Dendritic cell treated with granulocyte-macrophage colony-stimulating factor and Interleukin-4, amounts not matched to agents 40 ng/mL and 50 ng/mL, for 4 days (primary cell): ENCODE measurements around the gene PLEKHA4.
A peak's percentile ranks its signal among the peaks of the same experiment; 100 is the strongest.
"Not testable (repeated sequence)": the region's sequence is repeated elsewhere in the genome, so short reads cannot be mapped to it uniquely, and the experiment has no call there.

ENCODE experiments used
- H3K27ac Mint-ChIP-seq: one replicate; pipeline ENCODE4 v1.8.0; 2022; ENCODE audit warnings: mild to moderate bottlenecking, mixed read lengths
- H3K27me3 Mint-ChIP-seq: one replicate; pipeline ENCODE4 v1.8.0; 2022; ENCODE audit warnings: mild to moderate bottlenecking, mixed read lengths
- H3K36me3 Mint-ChIP-seq: one replicate; pipeline ENCODE4 v1.8.0; 2022; ENCODE audit warnings: low read depth, mixed read lengths
- H3K4me1 Mint-ChIP-seq: one replicate; pipeline ENCODE4 v1.8.0; 2022; ENCODE audit warnings: low read depth, mixed read lengths
- H3K4me3 Mint-ChIP-seq: one replicate; pipeline ENCODE4 v1.8.0; 2022; ENCODE audit warnings: mild to moderate bottlenecking, moderate library complexity, mixed read lengths
- H3K9me3 Mint-ChIP-seq: one replicate; pipeline ENCODE4 v1.8.0; 2022; ENCODE audit warnings: mixed read lengths
- intact Hi-C: fragments of 100-400 bp; cut with micrococcal nuclease; formaldehyde crosslinking; loops from one replicate; pipeline ENCODE4 v1.15.0; 2022

Gene PLEKHA4

DNA sequence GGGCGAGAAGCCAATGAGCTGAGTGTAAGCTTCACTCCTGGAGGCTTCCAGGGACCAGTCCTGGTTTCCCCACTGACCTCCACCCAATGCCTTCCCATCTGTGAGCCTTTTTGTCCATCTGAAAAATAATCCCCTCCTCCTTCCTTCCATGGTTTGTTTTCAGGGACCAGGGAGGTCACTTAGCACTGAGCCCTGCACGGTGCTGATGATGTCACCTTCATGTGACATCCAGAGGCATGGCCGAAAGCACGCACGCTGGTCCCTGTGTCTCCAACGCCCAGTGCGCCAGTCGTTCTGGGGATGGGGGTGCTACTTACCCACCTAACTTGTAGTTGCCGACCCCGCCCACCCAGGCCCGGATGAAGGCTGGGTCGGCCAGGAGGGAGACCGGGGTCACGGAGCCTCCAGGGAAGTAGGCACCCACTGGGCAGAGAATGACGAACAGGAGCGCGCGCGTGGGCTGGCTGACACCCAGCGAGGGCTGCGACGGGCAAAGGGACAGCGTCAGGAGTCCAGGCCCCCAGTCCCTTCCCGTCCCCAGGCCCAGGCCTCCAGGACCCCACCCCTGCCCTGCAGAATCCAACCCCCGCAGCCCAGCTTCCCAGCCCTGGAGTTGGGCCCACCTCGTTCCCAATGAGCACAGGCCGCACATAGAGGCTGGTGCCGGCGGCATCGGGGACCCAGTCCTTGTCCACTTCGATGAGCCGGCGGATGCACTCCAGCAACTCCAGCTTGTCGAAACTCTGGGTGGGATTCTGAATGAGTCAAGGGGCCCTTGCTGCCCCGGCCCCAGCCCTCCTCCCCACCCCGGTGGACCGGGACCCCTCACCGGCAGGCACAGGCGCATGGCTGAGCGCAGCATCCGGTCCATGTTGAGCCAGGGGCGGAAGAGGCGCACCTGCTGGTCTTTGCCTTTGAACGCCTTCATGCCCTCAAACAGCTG is 68.8 kb downstream of the PLEKHA4 start:
- intact Hi-C loops = no loop called here
- Mint-ChIP-seq H3K27ac (peak overlapping the region; percentile 25), H3K9me3 (no peaks in the 10 kb centered on the region), H3K4me3 (no peak overlapping the region), H3K27me3 (no peaks in the 10 kb centered on the region), H3K4me1 (peaks cover 10% of the 10 kb centered on the region), H3K36me3 (peaks cover 30% of the 10 kb centered on the region)

DNA sequence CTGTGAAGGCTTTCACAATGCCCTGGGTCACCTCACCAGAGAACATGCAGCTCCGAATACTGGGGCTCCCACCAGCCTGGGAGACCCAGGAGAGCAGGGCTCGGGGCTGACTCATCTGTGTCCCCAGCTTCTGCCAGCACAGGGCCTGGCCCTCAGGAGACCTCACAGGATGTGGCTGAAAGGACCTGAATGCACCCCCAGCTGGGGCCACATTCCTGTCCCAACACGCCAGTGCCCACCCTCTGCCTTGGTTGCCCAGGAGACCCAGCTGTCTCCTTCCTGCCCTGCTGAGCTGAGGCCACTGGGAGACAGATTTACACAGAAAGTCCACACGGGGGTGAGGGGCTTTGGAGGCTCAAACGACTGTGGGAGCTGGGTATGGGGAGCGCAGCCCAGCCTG is 69.5 kb downstream of the PLEKHA4 start:
- intact Hi-C loops = no loop called here
- H3K9me3 Mint-ChIP-seq = no peaks in the 10 kb centered on the region
- peak overlapping the region; percentile 25 for H3K27ac Mint-ChIP-seq
- no peaks in the 10 kb centered on the region for H3K27me3 Mint-ChIP-seq
- peaks cover 14% of the 10 kb centered on the region for H3K4me1 Mint-ChIP-seq
- peaks cover 28% of the 10 kb centered on the region for H3K36me3 Mint-ChIP-seq
- no peak overlapping the region for H3K4me3 Mint-ChIP-seq

DNA sequence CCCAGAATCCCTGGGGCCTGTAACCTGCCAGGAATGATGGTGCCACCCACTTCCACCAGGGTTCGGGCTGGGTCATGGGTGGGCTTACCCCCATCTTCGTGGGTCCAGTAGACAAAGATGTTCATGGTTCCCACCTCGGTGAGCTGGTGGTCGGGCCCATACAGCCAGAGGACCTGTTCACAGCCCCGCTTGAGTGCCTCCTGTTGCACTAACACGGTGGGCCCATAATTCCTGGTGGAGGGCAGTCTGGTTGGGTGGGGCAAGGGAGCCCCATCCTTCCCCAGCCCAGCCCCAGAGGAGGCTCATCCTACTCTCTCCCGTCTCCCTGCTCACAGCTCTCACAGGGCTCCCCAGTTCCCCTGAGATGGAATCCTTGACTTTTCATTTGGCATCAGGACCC is 71.3 kb downstream of the PLEKHA4 start:
- no peak overlapping the region for H3K4me3 Mint-ChIP-seq
- no peaks in the 10 kb centered on the region for H3K27me3 Mint-ChIP-seq
- no peaks in the 10 kb centered on the region for H3K9me3 Mint-ChIP-seq
- H3K4me1 Mint-ChIP-seq = peaks cover 14% of the 10 kb centered on the region
- intact Hi-C loops = no loop called here
- no peak overlapping the region for H3K27ac Mint-ChIP-seq
- peaks cover 28% of the 10 kb centered on the region for H3K36me3 Mint-ChIP-seq

DNA sequence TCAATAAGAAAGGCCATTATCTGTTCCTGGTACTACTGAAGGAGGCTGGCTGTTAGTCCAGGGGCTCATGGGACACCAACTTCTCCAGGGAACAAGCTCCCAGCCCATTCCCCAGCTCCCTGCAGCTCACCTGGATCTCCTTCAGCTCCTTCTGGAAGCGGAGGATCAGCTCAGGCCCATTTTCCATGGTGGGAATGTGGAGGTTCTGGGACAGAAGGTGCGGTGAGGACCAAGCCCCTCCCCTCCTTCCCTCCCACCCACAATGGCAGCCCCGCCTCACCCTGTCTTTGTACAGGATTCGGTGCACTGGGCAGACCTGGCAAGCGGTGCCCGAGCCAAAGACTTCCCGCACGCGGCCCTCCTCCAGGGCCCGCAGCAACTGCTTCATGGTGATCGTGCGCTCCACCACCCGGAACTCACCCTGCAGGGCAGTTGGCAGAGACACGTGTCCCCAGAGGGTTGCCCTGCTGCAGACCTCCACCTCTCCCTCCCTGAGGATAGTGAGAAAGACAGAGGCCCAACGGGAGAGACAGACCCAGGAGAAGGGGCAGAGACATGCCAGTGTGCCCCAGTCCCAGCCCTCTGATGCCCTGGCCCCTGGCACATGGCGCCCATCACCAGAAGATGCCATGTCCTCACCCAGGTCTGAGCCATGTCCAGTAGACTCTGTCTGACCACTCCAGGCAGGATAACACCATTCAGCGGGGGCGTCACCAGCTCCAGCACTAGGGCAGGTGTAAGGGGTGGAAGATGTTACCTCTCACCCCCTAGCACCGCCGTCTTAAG is 71.9 kb downstream of the PLEKHA4 start:
- H3K27ac Mint-ChIP-seq = peak overlapping the region; percentile 84
- H3K9me3 Mint-ChIP-seq = no peaks in the 10 kb centered on the region
- intact Hi-C loops = no loop called here
- H3K4me1 Mint-ChIP-seq = peaks cover 14% of the 10 kb centered on the region
- no peak overlapping the region for H3K4me3 Mint-ChIP-seq
- peaks cover 28% of the 10 kb centered on the region for H3K36me3 Mint-ChIP-seq
- no peaks in the 10 kb centered on the region for H3K27me3 Mint-ChIP-seq

DNA sequence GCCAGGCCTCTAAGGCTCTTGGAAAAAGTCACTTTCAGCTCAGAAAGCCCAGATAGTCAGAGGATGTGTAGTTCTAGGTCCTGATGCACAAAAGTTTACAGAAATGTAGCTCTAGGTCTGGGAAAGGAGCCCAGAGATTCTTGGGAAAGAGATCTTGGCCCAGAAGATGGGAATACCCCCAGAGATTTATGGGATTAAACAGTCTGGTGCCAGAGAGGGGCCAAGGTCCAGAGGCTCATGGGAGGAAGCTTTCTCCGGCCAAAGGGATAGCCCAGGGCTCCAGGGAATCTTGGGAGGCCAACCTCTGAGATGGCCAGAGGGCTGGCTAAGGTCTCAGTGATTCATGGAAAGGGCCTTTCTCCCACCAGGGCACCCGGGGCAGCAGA is 72.7 kb downstream of the PLEKHA4 start:
- intact Hi-C loops = loop anchor here (1.0 to 2.0 kb wide), 4 partner anchors 15 to 175 kb away; partner anchors contain the start of gene BCAT2
- Mint-ChIP-seq H3K4me3 (peak overlapping the region; percentile 84), H3K27ac (peak overlapping the region; percentile 84)

DNA sequence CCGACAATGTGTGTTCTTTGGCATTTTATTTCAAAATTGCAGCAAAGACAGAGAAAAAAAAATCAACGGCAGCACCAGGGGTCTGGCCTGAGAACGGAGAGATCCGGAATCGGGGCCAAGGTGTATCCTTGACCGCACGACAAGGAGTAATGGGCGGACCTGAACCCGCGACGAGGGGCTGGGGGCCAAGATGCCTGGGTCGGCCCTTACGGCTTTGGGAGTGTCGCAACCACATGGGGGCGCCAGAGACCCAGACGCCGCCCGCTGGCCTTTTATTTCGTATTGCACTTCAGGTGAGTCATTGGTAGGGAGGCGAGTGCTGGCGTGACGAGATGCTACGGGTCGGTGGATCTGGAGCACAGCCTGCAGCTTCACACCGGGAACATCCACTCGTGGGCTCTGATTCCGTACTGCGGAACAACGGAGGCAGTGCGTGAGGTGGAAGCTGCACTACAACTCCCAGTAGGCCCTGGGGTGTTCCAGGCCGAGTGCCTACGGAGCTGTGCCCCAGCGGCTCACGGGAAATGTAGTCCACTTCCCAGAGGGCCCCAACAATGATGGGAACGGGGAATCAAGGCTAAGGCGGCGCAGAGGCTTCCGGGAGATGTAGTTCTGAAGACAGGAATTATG is 73.2 kb downstream of the PLEKHA4 start:
- Mint-ChIP-seq H3K9me3 (no peaks in the 10 kb centered on the region), H3K4me1 (peaks cover 14% of the 10 kb centered on the region), H3K4me3 (peak overlapping the region; percentile 84), H3K27ac (peak overlapping the region; percentile 84), H3K36me3 (peaks cover 24% of the 10 kb centered on the region), H3K27me3 (no peaks in the 10 kb centered on the region)
- intact Hi-C loops = loop anchor here (1.0 to 2.0 kb wide), 4 partner anchors 16 to 176 kb away; partner anchors contain the start of gene BCAT2

More for the DNA sequence above, 72.7 kb downstream of the PLEKHA4 start:
- H3K4me1 Mint-ChIP-seq = peaks cover 14% of the 10 kb centered on the region
- no peaks in the 10 kb centered on the region for H3K27me3 Mint-ChIP-seq
- H3K36me3 Mint-ChIP-seq = peaks cover 28% of the 10 kb centered on the region
- H3K9me3 Mint-ChIP-seq = no peaks in the 10 kb centered on the region

DNA sequence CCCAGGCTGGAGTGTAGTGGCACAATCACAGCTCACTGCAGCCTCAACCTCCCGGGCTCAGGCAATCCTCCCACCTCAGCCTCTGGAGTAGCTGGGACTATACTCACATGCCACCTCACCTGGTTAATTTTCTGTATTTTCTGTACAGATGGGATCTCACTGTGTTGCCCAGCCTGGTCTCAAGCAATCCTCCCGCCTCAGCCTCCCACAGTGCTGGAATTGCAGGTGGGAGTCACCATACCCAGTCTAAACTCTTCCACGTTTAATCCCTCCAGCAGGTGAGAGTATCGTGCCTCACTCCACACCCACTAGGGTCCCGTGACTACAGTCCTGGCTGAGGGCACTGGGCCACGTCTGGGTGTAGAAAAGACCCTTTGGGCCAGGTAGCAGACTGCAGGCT is 74.1 kb downstream of the PLEKHA4 start:
- H3K9me3 Mint-ChIP-seq = no peaks in the 10 kb centered on the region
- H3K4me1 Mint-ChIP-seq = peaks cover 14% of the 10 kb centered on the region
- H3K4me3 Mint-ChIP-seq = peak overlapping the region; percentile 84
- intact Hi-C loops = loop anchor here (2.0 kb wide), 2 partner anchors 17 to 177 kb away; partner anchors contain the start of gene BCAT2
- H3K27me3 Mint-ChIP-seq = no peaks in the 10 kb centered on the region
- H3K27ac Mint-ChIP-seq = peak overlapping the region; percentile 84
- H3K36me3 Mint-ChIP-seq = peaks cover 17% of the 10 kb centered on the region

DNA sequence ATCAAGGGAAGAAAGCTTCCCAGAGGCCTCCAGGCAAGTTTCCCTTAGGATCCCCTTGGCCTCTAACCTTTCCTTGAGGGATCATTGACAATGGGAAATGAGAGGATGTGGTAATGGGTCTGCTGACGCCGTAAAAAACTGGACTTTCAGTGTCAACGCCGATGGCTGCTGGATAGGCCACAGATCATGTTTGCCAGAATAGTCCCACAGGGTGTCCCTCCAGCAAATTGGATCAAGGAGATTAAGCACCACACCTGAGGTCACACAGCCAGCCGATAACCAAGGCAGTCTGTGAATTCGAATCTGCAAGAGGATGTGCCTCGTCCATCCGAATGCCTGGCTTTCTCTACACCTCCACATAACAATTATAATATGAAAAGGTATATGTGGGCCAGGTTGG is 75.1 kb downstream of the PLEKHA4 start:
- Mint-ChIP-seq H3K4me3 (no peak overlapping the region), H3K36me3 (peaks cover 9% of the 10 kb centered on the region), H3K27ac (no peak overlapping the region), H3K4me1 (peaks cover 14% of the 10 kb centered on the region), H3K27me3 (no peaks in the 10 kb centered on the region), H3K9me3 (no peaks in the 10 kb centered on the region)
- intact Hi-C loops = no loop called here

DNA sequence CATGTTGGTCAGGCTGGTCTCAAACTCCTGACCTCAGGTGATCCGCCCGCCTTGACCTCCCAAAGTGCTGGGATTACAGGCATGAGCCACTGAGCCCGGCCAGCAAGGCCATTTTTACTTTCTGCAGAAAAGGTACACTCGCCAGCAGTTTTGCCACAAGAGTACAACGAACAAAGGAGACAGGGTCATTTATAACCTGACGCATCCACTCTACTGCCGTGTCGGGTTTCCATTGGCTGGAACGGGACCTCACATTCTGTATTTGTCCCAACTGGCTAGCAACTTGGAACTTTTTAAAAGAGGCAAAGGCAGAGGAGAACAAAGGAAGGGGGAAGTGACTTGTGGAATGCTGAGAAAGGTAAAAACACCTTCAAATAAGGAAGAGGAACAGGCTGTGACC is 81.1 kb downstream of the PLEKHA4 start:
- not testable (repeated sequence) for H3K36me3 Mint-ChIP-seq, H3K9me3 Mint-ChIP-seq, H3K27me3 Mint-ChIP-seq, H3K27ac Mint-ChIP-seq, H3K4me3 Mint-ChIP-seq
- intact Hi-C loops = loop anchor here (10.0 kb wide), 1 partner anchor 143 kb away; the partner anchor contains the start of gene CA11
- H3K4me1 Mint-ChIP-seq = peaks cover 15% of the 10 kb centered on the region
